HG02759 (cell line): ENCODE measurements around the gene ZBTB1.
A peak's percentile ranks its signal among the peaks of the same experiment; 100 is the strongest.
"Not testable (repeated sequence)": the region's sequence is repeated elsewhere in the genome, so short reads cannot be mapped to it uniquely, and the experiment has no call there.

Experiments
- ATAC-seq: cut with Tn5 transposase; IDR thresholded peaks from one replicate; pipeline ENCODE4 v1.9.1; 2021; ENCODE audit warnings: mild to moderate bottlenecking, moderate library complexity; ENCODE audit not compliant: unreplicated experiment

Gene ZBTB1

GRCh38 chr14:64522591-64523355, 18.2 kb downstream of the ZBTB1 start:
- no peak for ATAC-seq

- no peak for ATAC-seq
These were observed 20.8 kb downstream of the ZBTB1 start for GRCh38 chr14:64525354-64525753.

- ATAC-seq, result no peak
These were observed 27.0 kb downstream of the ZBTB1 start for GRCh38 chr14:64531567-64531966.

GRCh38 chr14:64536488-64537245, 32.1 kb downstream of the ZBTB1 start:
- ATAC-seq, result no peak

GRCh38 chr14:64540208-64541202, 35.9 kb downstream of the ZBTB1 start, which contains the start of gene HSPA2:
Gene HSPA2 (plus strand): TSS chr14:64540741. CDS start chr14:64540850, 109 bp downstream.
- peak; percentile 96 for ATAC-seq

GRCh38 chr14:64541261-64541971, 36.8 kb downstream of the ZBTB1 start:
- ATAC-seq, result no peak

GRCh38 chr14:64541972-64542835, 37.6 kb downstream of the ZBTB1 start:
- no peak for ATAC-seq

GRCh38 chr14:64542836-64543201, 38.2 kb downstream of the ZBTB1 start:
- ATAC-seq, result no peak

- no peak for ATAC-seq
These were observed 40.2 kb downstream of the ZBTB1 start for GRCh38 chr14:64544607-64545312.

- ATAC-seq, result no peak
These were observed 44.4 kb downstream of the ZBTB1 start for GRCh38 chr14:64549016-64549415.

- ATAC-seq, result peak; percentile 78
These were observed 45.4 kb downstream of the ZBTB1 start, which contains the start of gene PPP1R36 for GRCh38 chr14:64549791-64550620. Gene PPP1R36 (plus strand): TSS chr14:64549961. CDS start chr14:64549998, 37 bp downstream.

GRCh38 chr14:64550621-64551333, 46.2 kb downstream of the ZBTB1 start:
- no peak for ATAC-seq

- no peak for ATAC-seq
These were observed 50.0 kb downstream of the ZBTB1 start for GRCh38 chr14:64554556-64554955.

GRCh38 chr14:64556526-64556925, 52.0 kb downstream of the ZBTB1 start:
- no peak for ATAC-seq

- not testable (repeated sequence) for ATAC-seq
These were observed 53.6 kb downstream of the ZBTB1 start for GRCh38 chr14:64558216-64558615.

- ATAC-seq, result no peak
These were observed 57.1 kb downstream of the ZBTB1 start for GRCh38 chr14:64561631-64562030.

GRCh38 chr14:64562436-64562835, 57.9 kb downstream of the ZBTB1 start:
- ATAC-seq, result no peak
